Loucy (cell line): ENCODE data around the gene PPP3CA.

ENCODE experiments used
- EZH2phosphoT487 ChIP-seq: fragments of 200-600 bp; IDR thresholded peaks from 2 replicates; pipeline ENCODE4 v1.6.1; 2018; ENCODE audit warnings: antibody characterized with exemption, mild to moderate bottlenecking, moderate library complexity, borderline replicate concordance
- TF ChIP-seq, protein P1 (sequence below): fragments of 200-600 bp; sonication (generic); conservative IDR thresholded peaks from 2 replicates; pipeline ENCODE4 v1.5.1; 2014; ENCODE audit warnings: mild to moderate bottlenecking, antibody characterized with exemption, low read length

DNA sequence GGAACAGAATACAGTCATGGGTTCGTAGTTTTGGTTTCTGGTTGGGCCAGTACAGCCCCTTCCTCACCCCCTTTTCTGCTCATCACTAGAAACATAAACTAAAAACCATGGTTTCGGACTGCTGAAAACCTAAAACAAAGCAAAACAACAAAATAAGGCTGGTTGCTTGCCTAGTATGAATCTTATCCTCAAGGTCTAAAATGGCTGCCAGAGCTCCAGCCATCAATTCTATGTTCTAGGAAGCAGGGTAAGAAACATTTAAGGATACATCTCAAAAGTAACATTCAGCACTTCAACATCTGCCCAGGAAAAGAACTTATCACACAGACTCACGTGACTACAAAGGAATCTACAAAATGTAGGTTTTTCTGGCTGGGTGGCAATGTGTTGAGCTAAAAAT is 31.5 kb downstream of the PPP3CA start:
- TF ChIP-seq, protein P1, sequence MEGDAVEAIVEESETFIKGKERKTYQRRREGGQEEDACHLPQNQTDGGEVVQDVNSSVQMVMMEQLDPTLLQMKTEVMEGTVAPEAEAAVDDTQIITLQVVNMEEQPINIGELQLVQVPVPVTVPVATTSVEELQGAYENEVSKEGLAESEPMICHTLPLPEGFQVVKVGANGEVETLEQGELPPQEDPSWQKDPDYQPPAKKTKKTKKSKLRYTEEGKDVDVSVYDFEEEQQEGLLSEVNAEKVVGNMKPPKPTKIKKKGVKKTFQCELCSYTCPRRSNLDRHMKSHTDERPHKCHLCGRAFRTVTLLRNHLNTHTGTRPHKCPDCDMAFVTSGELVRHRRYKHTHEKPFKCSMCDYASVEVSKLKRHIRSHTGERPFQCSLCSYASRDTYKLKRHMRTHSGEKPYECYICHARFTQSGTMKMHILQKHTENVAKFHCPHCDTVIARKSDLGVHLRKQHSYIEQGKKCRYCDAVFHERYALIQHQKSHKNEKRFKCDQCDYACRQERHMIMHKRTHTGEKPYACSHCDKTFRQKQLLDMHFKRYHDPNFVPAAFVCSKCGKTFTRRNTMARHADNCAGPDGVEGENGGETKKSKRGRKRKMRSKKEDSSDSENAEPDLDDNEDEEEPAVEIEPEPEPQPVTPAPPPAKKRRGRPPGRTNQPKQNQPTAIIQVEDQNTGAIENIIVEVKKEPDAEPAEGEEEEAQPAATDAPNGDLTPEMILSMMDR = no peak
- TF ChIP-seq EZH2phosphoT487 = no peak
